CD4-positive, alpha-beta T cell treated with Interleukin-4 for 1 hour (primary cell): Measurements from ENCODE around the gene ATP1A2.

Experiments
- DNase-seq, 2 donors: peaks; one replicate each; pipeline ENCODE4 v3.0.0-alpha.2; 2020 to 2022

ATP1A2 gene

DNA sequence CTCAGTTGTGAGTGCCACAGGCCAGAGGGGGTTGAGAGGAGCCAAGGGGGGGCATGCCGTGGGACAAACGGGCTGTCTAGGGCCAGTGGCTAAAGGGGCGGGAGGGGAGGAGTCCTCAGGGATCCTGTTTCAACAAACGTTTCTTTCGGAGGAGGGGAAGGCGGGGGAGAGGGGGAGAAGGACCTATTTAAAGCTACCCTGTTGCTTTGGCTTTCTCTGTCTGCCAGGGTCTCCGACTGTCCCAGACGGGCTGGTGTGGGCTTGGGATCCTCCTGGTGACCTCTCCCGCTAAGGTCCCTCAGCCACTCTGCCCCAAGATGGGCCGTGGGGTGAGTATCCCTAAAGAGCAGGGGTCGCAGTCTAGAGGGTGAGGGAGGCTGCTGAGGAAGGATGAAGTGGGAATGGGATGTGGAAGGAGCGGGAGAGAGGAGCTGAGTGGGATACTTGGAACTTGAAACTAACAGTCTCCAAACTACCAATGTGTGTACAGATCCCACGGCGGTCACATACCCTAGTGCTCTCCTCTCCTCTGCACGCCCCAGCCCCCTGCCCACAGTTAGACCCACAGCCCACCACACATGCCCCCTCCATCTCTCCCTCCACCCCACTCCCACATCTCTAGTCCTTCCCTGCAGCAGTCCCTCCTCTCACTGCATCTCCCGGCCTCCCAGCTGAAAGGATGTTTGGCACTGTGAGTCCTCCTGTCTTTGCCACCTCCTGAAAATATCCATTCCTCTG lies at the start of gene ATP1A2:
TSS of gene ATP1A2 (plus strand) at position 215 of the 738 bp plus-strand sequence. CDS start at position 318, 103 bp downstream.
- no peak for DNase-seq

DNA sequence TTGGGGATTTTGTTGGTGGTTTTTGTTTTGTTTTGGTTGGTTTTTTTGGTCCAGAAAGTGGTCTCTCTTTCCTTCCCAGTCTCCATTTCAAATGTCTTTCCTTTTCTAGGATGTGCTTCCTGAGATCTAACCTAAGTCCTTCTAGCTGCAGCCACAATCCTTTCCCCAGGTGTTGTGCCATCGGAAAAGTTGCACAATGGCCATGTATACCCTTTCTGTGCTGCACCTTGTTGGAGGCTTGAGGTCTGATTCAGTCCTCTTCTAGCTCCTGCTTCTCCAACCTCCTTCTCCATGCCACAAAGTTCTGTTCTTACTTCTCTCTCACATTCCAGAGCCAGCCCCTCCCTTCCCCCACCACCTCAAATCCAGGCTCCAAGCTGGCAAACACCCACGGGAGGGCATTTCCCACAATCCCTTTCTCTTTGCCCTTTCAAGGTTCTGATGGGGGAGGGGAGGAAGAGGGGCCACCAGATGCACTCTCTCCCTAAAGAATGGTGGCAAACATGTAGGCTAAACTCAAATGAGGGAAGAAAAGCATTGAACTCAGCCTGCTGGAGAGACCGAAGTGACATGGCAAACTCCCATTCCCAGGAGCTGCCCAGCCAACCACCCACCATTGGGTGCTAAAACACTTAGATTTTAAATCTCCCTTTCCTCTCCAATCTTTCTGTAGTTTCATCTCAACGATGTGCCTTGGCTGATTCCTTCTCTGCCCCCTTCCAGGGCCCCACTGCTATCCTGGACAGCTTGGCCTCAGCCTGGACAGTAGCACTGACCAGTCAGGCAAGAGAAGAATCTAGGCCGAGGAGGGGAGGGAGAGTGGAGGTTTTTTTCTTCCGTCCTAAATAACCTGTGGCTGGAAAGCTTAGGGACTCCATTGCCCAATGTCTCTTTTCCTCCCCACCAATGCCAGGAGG lies 48.5 kb upstream of the ATP1A2 start:
- no peak for DNase-seq

DNA sequence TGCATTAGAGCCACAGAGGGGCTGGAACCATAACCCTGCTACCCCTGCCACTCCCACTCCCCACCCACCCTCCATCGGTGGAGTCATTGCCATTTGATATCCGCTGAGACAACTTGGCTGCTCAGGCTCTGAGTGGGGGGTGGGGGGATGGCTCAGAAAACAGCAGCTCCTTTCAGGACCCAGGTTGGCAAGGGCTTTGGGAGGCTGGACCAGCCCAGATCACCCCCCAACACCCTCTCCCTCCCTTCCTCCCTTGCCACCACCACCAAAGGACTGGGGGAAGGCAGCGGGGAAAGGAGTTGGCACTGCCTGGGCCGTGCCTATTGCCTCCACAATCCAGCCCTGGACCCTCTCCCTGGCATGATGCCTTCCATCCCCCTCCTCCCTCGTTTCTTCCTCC lies 47.3 kb upstream of the ATP1A2 start:
- no peak for DNase-seq

DNA sequence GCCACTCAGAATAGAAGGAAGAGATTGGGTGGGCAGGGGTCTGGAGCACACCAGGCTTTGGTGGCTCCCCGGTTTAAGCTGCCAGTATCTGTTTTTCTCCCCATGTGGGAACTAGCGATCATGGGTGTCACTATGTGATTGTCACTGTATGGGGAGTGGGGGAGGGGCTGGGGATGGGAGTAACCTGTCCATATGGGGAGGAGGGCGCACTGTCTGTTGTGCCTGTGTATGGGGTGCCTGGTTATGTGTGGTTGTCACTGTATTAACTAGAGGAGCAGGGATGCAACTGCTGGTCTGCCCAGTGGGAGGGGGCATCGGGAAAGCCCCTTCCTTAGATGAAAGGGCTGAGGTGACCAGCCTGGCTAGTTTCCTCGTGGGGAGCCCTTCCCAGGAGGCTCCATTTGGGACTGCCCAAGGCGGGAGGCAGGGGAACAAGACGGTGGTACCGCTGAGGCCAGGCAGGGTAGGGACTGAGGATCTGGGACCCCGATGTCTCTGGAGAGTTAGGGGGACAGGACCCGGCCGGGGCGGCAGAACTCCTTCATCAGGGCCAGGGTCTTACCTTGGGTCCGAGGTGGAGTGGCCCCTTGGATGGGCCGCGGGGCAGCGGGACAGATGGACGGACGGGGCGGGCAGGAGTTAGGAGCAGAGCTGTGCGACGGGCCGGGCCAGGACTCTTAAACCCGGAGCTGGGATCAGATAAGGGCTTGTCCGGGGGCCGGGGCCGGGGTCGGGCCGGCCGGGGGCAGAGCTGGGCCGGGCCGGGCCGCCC lies 45.9 kb upstream of the ATP1A2 start, which contains the start of gene KCNJ10:
TSS of gene KCNJ10 (minus strand) at position 701 of the 772 bp plus-strand sequence. CDS start 27,628 bp downstream, outside the sequence.
- DNase-seq: no peak

DNA sequence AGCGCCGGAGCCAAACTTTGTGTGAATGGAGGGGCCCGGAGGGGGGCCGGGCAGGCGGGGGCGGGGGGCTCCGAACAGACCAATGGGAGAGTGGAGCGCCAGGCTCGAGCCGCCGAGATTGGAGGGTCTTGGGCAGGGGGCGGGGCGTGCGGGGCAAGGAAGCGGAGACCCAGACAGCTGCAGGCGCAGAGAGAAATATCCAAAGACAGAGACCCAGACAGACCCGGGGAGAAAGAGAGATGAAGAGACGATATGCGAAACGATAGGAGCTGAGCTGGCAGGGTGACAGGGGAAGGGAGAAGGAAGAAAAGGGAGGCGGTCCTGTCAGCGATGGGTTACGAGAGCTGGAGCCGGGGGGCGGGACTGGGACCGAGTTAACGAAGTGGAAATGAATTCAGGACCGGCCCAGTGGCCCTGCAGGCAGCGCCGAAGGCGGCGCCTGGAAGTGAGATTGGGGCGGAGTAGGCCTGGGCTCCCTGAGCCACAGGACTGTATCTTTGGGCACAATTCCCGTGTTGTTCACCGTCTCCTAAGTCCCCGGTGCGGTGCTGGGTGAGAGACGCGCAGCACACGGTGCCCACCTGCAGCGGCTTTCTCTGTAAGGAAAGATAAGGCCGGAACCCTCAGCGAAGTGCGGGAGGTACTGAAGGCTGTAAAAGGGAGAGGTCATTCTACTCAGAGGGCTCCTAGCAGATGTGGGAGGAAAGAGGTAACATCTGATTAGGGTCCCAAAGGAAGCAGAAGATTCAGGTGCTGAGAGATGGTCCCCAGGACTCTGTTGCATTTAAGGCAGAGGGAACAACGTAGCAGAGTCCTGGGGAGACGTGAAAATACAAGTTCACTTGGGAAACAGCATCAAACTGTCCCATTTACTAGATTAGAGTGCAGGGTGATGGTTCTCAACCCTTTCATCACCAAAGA lies 45.1 kb upstream of the ATP1A2 start:
- DNase-seq: peak; percentile 68 to 82

DNA sequence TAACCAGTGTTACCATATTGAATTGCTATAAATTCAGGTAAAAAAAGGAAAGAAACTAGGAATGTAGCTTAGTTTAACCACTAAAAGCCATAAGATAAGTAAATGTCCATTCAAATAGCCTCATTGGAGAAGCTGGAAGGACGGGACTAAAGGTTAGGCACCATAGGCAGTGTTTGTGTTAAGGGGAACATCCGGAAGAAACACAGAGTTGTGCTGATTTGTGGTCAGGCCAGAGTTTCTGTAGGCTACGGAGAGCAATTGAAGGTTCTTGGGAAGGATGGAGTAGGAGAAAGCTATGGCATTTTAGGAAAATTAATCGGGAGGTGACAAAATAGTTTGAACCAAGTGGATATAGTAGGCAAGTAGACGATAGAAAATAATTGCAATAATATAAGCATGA lies 44.3 kb upstream of the ATP1A2 start:
- DNase-seq: no peak

DNA sequence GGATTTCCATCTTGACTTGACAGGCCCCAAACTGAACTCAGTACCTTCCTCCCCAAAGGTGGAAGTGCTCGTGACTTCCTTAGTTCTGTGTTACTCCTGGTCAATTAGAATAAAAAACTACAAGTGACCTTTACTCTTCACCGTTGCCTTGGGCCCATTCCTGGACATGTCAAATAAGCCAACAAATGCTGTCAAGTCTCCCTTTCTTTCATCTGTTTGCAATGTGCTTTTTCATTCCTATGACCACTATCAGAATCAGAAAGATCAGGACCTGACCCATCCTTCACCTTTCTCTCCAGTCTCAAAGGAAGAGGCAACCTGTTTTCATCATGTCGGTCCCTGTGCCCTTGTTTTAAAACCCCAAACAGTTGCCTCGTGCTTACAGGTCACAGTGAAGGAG lies 40.7 kb upstream of the ATP1A2 start:
- no peak for DNase-seq

DNA sequence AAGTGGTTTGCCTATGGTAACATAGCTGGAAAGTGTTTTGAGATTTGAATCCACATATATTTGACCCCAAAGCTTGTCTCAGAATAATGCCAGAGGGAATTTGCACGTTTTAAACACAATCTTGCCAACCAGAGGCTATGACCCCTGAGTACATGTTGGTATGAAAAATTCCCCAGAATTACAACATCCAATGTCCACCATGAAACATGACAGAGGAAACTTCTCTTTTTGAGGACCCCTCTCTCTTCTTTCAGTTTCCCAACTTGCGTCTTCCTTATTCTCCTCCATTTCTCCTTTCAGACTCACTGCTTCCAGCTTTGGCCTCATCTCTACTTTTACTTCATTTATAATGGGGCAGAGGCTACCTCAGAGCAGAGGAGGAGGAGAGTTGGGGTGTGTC lies 39.7 kb upstream of the ATP1A2 start:
- no peak for DNase-seq

DNA sequence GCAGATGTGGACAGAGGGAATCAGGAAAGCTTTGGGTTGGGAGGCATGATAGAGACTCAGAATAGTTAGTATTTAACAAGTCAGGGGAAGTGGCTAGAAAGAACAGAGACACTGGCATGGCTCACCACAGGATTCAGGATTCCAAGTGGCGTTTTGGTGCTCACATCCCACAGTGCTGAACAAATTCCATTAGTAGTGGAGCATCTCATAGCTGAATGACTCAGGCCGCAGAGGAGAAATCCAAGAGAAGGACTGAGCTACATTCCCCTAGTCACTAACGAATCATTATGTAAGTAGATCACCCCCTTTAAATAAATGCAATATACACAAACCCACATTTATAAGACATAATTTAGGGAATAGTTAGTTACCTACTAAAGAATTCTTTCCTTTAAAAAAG lies 39.3 kb upstream of the ATP1A2 start:
- DNase-seq: no peak

DNA sequence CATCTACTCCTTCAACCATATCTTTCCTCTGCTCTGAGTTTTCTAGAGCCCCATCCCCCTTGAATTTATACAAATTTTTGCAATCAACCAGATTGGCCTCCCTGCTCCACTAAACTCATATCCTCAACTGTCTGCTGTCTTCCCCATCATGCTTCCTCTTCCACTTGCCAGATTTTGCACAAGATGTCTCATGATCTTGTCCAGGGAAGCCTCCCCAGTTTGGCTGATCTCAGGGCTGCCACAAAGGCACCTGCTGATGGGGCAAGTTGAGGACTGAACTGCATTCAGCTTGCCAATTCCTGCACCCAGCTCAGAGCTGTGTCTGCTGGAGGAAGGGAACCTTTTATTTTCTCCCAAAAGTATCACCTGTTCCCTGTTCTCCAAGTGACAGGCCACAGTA lies 38.1 kb upstream of the ATP1A2 start:
- no peak for DNase-seq

DNA sequence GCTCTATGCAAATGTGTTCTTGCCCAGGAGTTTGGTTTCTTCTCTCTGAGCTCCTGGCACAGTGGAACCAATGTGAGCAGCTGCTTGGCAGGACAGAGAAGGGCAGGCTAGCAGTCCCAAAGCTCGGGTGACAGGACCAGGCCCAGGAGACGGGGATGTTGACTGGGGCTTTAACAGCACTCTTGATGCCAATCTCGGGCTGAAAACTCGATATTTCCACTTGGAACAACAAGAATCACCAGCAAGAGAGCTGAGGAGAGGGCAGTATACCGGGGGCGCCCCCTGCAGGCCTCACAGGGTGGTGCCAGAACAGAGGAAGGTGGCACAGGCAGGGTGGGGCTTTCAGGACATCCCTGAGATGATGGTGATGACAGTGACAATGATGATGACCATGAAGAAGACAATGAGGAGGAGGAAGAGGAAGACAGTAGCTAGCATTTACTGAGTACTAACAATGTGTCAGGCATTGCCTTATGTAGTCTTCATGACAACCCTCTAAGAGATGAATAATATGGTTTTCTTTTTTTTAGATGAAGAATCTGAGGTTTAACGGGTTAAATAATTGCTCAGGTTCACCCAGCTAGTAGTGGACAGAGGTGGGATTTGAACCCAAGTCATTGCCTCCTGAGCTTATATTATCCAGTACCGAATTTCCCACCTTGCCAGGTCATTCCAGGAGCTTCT lies 36.9 kb upstream of the ATP1A2 start:
- DNase-seq: peak; percentile 61 to 64

DNA sequence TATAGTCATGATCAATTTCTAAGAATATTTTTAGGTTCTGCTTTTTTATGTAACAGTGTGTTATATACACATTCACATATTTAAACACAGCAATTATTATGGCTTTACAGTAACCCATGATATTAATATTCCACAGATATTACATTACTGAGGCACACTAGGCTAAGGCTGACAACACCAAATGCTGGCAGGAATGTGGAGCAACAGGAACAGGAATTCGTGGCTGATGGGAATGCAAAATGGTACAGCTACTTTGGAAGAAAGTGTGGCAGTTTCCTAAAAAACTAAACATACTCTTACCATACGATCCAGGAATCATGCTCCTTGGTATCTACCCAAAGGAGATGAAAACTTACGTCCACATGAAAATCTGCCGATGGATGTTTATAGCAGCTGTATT lies 36.1 kb upstream of the ATP1A2 start:
- no peak for DNase-seq

DNA sequence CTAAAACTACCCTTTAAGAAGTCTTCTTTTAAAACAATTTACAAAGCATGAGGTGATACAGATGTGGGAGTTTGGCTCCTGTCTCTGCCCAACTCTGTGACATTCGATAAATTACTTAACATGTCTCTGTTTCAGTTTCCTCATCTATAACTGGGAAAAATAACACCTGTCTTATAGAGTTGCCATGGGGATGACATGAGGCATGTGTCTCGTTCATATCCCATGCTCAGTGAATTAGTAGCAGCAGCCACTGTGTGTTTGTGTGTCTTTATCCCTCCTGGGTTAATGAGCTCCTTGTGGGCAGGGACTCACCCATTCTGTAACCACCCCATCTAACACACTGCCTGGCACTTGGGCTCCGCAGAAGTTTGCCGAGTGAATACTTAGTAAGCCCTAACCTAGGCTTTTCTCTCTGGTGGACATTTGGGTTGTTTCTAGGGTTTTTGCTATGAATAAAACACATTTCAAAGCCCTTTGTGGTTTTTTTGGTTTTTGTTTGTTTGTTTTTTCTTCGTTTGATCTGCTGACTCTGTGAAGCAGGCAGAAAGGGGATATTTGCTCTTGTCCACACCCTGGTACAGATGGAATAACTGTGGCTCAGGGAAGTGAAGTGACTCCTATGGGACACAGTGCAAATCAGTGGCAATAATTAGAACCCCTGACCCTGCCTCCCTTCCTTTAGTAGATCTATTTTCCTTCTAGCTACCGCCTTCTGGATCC lies 35.0 kb upstream of the ATP1A2 start:
- no peak for DNase-seq

DNA sequence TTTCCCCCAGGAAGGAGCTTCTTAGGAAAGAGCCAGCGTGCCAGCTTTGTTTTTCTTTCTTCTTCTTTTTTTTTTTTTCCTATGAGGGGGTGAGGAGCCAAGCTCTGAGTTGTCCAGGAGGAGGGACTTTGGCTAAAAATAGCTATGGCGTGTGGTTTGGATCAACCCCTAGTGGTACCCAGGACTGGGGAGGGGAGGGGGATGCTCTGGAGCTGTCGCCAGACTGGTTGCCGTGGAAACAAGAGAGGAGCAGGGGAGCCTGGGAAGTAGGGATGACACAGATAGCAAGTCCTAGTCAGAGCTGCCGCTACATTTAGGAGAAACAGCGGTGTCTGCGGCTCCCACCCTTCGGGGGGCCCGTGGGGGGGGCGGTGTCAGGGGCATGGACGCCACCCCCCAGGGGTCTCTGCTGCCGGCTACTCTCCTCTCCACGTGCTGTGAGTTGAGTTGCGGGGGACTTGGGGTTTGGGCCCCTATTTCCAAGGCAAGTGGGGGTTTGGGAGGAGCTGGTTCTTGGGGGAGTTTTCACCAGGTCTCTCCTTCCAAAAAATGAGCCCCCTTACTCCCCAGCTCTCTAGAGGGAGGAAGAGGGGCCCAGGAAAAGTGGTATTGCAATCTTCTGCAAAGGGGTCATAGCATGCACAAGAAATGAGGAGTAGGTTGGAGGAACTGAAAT lies 34.2 kb upstream of the ATP1A2 start, which contains the start of gene KCNJ9:
TSS of gene KCNJ9 (plus strand) at position 278 of the 676 bp plus-strand sequence. CDS start 2,493 bp downstream, outside the sequence.
- no peak for DNase-seq

DNA sequence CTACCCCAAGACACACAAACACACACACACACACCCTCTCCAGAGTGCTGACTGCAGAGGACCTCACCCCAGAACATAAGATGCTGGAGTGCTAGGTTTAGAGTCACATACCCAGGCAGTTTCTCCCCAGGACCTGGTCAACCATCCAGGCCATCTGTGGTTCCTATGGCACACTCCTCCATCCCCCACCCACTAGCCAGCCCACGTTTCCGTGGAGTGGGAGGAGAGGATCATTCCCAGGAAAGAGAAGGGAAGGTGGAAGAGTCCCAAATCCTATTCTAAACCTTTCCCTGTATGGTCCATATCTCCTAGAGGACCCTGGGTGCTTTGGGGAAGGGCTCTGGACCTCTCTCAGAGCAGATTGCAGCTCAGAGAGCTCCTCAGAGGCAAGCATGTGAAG lies 33.1 kb upstream of the ATP1A2 start:
- DNase-seq: no peak

DNA sequence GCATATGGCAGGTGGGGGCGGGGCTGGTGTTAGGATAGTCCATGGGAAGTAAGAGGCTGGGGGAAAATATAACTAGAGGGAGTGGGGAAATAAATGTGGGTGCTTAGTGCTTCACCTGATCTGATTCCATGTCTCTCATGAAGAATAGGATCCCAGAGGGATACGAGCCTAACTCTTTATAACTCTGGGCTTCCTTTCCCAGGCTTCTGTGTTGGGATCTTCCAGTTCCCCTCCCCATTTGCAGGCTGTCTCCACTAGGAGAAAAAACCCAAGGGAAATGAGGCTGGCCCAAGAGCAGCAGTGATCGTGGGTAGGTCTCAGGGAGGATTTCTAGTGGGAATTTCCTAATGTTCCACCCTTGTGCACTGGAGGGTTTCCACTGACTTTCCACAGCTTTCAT lies 32.6 kb upstream of the ATP1A2 start:
- DNase-seq: no peak

DNA sequence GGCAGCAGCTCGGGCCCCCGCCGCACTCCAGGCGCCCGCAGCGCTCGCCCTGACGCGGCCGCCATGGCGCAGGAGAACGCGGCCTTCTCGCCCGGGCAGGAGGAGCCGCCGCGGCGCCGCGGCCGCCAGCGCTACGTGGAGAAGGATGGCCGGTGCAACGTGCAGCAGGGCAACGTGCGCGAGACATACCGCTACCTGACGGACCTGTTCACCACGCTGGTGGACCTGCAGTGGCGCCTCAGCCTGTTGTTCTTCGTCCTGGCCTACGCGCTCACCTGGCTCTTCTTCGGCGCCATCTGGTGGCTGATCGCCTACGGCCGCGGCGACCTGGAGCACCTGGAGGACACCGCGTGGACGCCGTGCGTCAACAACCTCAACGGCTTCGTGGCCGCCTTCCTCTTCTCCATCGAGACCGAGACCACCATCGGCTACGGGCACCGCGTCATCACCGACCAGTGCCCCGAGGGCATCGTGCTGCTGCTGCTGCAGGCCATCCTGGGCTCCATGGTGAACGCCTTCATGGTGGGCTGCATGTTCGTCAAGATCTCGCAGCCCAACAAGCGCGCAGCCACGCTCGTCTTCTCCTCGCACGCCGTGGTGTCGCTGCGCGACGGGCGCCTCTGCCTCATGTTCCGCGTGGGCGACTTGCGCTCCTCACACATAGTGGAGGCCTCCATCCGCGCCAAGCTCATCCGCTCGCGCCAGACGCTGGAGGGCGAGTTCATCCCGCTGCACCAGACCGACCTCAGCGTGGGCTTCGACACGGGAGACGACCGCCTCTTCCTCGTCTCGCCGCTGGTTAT lies 31.4 kb upstream of the ATP1A2 start:
- peak; percentile 74 to 80 for DNase-seq

DNA sequence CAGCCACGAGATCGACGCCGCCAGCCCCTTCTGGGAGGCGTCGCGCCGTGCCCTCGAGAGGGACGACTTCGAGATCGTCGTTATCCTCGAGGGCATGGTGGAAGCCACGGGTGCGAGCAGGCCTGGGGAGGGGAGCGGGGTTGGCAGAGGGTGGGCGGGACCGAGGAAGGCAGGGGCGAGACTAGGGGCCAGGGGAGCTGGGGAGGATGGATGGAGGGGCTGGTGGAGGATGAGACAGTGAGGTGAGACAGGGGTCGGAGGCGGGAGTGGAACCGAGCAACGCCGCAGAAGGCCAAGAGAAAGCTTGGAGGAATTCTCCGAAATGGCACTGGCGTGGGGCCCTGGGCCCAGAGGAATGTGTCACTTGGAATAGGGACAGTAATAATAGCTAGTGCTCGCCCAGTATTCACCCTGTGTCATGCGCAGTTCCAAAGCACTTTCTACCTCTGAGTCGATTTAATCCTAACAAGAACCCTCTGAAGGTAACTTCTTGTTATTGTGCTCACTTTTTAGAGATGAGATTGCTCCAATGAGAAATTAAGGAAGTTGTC lies 30.7 kb upstream of the ATP1A2 start:
- no peak for DNase-seq
